Stimulated activated CD8-positive, alpha-beta memory T cell treated with anti-CD3 and anti-CD28 coated beads, Interleukin-4, amount 100 ng/mL, for 24 hours (primary cell): ENCODE measurements around the gene POC1A.
A peak's percentile ranks its signal among the peaks of the same experiment; 100 is the strongest.

ENCODE experiments used
- DNase-seq: peaks from one replicate; pipeline ENCODE4 v3.0.0-alpha.2; 2020; ENCODE audit warnings: low read depth

The POC1A gene

DNA sequence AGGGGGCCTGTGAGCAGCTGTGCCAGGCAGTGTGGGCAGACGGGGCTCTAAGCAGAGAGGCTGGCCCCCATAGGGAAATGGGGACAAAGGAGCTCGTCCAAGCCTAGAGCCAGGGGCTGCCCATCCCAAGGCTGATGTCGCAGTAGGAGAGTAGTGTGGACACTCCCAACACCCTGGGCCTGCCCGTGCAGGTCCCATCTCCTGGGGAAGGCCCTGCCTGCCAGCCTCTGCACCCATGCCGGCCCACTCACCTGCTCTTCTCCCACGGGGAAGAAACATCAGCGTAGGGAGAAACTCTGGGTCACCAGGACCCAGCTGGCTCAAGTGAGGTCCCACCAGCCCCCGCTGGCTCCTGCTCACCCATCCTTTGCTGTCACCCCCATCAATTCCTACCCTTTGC, 87.2 kb downstream of the POC1A start:
- no peak for DNase-seq

DNA sequence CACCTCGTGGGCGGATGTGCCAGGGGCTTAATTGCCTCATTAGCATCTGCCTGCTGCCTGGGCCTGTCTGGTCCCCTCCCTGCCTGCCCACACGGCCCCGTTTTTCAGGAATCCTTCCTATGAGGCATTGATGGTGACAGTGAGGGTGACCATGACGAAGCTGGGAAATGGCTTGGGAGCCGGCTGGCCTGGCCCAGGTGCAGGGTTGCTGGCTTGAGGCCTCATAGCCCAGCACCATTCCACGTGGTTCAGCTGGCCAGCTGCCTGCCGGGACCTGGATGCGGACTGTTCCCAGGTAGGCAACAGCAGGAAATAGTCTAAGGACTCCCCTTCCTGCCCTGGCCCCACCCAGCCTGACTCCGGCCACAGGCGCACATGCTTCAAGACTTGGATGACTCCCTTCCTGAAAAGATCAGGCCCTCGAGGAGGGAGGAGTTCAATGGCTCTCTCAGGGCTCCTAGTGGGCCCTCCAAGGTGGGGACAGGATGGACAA, 88.9 kb downstream of the POC1A start:
- no peak for DNase-seq

DNA sequence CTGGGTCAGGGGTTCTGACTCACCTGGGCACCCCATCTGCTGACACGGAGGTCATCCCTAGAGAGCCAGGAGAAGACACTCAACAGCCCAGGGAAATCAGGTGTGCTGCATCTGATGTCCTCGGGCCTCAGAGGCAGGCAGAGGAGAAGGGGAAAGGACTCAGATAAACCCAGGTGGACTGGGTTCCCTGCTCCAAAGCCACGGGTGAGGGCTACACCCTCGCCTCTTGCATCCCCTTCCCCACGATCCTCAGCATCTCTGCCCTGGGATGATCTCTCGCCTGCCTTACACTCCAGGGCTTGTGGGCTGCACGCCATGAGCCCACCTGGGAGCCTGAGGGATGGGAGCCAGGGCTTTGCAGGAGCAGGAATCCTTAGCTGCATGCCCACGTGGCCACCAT, 89.7 kb downstream of the POC1A start:
- no peak for DNase-seq

DNA sequence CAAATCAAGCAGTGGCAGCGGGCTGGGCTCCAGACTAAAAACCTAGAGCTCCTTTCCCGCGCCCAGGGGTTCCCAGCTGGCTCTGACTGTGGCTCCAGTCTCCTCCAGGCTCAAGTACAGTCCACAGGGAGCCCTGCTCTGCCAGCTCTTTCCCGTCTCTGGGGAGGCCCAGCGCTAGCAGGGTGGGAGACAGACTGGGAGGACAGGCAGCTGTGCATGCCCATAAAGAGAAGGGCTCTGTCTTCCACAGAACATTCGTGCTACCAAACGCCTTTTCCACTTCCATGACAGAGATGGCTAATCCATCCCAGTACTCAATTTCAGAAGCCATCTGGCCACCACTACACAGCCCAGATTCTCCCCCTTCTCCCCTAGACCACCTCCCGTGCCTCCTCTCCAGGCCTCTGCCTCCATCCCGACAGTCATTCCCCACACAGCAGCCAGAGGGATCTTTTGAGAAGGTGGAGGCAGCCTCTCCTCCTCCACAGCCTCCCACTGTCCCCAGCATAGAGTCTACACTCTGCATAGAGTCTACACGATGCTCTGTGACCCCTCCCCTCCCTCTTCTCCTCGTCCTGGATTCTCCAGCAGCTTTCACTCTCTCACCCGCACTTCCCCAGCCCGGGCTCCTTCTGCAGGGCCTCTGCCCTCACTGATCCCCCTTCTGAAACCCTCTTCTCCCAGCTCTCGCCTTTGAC, 91.0 kb downstream of the POC1A start:
- no peak for DNase-seq

- no peak for DNase-seq
These were observed 91.7 kb downstream of the POC1A start for GRCh38 chr3:52062505-52062904.

DNA sequence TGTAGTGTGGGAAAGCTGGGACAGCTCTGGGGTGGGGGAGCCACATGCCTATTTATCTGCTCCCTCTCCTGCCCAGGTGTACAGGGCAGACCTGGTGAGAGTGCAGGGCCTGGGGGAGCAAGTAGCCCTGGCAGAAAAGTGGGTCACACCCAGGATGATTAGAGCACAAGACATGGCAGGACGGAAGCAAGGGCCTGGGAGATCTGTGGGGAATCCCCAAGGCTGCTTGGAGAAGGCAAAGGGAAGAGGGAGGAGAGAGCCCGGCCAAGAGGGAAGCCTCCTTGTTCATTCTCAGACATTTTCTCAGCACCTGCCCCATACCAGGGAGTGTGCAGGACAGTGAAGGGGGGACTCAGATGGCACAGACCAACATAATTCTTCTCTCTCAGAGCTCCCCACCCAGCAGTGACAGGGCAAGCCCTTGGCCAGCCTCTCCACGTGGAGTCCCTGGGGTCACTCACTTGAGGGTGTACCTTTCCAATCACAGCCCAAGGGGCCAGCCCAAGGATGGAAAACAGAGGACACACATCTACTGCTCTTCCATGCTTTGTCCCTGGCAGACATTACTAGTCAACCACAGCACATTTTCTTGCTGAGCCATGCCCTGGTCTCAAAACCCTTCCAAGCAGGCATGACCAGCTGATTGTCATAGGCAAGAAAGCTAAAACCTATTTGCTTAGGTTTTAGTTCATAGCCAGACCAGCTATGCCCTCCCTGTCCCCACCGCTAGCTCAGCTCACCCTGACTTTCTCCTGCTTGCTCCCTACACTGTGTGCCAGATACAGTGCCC, 92.9 kb downstream of the POC1A start:
- DNase-seq: no peak

DNA sequence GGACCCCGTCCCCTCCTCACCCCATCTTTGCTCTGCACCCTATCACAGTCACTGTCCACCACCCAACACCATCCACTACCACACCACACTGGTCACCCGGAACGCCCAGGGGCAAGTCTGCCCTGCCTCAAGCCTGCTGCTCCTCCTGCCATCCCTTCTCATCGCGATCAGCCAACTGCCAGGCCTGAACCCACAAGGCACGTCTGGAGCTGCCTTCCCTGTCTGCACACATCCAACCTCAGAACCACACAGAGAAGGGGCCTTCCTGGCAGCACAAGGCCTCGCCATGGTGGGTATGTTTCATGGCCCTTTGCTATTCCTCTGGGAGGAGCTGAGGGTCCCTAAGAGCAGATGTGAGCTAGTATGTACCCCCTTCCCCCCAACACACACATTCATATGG, 94.4 kb downstream of the POC1A start:
- DNase-seq: no peak

DNA sequence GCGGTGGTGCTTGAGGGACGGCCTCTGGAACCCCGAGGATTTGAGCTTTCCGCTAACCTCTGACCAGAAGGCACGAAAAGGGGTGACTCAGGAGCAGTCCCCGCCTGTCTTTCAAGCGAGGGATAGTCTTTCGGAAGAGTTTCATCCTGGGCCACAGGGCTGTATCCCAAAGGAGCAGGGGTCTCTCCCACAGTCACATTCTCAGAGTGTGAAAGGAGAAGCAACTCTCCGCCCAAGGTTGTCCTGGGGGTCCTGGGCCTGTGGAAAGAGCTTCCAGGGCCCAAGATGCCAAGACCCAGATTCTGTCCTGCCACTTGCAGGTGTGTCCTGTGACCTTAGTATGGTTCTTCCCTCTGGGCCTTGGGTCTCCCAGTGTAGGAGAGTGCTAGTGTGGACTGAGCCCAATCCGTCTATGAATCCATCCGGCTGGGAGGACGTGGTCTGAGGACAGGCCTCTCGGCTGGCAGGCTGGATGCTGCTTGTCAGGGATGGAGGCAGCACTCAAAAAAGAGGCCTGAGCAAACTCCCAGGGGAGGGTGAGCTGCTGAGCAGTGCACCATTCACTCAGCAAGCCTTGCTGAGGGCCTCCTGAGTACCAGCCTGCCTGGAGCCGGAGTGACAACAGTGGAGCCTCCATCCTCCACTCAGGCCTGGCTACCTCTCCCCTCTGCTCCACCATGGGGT, 96.3 kb downstream of the POC1A start:
- no peak for DNase-seq

DNA sequence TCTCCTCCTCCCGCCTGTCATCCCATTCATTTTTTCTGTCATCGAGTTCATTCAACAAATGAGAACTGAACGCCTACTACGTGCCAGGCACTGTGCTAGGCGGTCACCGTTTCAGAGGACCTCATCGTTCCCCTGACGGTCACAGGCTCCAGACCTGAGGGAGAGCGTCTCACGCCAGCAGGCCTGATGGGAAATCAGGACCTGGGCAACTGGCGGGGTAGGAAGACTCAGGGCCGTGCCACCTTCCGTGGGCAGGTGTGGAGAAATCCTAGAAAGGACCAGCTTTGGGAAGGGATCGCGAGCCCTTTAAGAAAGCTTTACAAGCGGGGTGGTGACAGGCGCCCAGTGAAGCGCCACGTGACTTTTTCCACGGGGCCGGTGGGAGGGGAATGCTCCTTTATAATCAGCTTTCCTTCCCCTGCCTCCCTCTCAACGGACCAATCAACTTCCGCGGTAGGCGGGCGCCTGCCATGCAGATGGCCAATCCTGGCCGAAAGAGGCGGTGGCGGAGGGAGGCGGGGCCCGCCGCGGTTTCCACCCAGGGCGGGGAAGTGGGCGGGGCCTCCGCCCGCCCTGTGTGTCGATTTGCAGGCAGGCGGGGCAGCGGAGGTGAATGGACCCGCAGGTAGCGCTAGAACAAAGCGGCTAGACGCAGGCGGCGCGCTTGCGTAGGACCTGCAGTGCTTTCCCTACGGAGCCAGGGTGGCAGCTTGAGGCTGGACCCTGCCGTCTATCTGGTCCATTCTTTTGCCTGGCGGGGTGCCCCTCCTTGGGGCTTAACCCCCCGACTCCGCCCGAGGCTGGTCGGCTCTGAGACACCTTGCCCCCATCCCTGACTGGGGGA, 97.0 kb downstream of the POC1A start:
- DNase-seq: peak; percentile 99

- DNase-seq: peak; percentile 67
These were observed 97.7 kb downstream of the POC1A start, which contains the start of gene DUSP7 for GRCh38 chr3:52056521-52056967. Gene DUSP7 (minus strand): TSS chr3:52056571. CDS start chr3:52056366, 205 bp downstream.

GRCh38 chr3:52055537-52056351, 98.5 kb downstream of the POC1A start:
- peak; percentile 30 for DNase-seq

DNA sequence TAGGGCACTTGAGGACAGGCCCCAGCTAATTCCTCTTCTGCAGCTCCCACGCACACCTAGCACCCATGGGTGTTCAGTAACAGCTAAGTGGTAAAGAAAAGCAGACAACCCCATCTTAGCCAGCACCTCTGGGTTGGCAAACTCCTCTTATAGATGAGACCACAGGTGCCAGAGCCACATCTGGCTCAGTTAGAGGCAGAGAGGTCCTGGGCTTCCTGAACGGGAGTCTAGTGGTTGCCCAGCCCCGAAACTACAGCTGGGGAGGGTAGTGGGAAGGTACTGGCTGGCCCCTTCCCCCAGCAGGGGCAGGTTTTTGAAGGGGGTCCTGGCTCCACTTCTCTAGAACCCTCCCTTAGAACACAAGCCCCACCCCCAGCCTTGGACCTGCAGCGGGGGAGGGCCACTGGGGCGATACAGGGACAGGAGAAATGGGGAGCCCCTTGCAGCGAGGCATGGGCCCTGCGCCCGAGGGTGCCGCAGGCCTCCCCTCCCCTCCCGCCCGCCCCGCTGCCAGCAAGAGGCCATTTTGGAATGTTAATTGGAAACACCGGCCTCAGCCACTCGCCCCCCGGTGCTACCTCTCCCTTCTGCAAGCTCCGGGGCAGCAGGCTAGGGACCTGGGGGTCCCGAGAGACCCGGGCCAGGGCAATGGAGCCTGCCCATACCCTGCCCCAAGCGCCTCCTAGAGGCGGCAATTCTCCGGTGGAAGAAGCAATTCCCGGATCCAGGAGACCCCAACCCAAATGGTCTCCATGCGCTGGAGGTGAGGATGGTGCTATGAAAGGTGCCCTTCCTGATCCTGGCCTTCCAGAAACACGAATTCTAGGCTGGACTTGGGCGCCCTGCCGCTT, 99.3 kb downstream of the POC1A start:
- DNase-seq: no peak

DNA sequence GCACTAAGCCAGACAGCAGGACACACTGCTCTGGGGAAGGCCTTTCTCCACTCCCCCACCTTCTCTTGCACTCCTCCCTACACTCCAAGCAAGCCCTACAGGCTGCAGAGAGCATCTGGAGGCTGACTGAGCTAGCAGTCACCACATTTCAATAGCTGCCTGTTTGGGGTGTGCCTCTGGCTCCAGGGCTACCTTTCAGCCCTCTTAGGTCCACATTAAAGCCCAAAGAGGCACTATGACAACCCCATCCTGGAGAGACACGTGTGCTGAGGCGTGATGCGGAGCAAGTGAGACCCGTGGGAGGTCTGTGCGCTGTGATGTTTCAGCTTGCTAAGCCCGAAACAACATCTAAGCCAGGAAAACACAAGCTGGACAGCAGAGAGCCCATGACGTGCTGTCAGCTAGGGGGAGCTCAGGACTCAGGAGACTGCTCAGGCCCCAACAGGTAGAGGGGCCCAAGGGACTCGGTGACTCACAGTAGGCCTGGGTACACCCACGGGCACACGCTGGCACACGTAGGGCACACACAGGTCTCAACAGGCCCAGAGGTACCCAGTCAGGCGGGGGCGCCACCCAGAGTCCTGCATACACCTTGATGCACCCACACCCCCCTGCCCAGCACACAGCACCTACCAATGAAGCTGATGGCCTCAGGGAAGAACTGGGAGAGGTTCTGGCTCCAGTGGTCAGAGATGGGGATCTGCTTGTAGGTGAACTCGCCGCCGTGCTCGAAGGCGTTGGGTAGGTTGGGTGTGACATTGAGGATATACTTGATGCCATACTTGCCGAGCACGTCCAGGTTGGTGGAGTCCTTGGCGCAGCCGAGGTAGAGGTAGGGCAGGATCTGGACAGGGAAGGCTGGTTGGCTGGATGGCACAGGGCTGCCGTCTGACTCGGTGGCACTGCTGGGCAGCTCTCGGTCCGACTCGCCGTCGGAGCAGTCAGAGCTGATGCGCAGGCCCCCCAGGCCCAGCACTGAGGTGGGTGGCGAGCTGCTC, 100.6 kb downstream of the POC1A start:
- no peak for DNase-seq

GRCh38 chr3:52052831-52053306, 101.4 kb downstream of the POC1A start:
- peak; percentile 26 for DNase-seq

DNA sequence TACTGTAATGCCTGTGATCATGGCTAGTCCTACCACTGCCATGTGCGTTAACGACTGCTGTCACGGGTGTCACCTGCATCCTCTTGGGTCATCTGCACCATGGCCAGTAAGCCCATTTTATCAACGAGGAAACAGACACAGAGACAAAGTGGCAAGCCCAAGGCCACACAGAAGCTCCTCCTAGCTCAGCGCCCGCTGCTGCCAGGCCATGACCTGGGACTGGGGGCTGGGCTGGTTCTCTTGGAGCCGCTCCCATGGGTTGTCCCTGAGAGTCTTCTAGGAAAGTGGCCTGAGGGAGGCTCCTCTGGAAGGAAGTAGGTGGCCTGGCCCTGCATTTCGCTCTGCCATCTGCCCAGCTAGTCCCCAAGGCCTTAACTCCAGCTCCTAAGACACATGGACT, 102.8 kb downstream of the POC1A start:
- no peak for DNase-seq

DNA sequence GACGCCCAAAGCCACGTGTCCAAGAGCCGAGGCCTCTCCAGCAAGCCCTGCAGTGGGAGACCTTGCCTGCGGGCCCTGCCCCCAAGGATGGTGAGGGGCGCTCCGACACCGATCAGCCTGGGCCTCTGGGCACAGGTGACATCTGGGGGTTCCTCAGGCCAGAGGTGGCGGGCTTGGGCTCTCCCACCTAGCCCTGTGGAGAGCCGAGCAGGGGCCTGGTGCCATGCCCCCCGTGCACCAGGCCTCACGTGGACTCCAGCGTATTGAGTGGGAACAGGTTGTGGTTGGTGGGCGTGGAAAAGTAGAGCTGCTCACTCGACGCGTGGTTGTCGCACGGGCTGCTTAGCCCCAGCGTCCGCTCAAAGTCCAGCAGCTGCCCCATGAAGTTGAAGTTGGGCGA, 103.7 kb downstream of the POC1A start:
- no peak for DNase-seq

DNA sequence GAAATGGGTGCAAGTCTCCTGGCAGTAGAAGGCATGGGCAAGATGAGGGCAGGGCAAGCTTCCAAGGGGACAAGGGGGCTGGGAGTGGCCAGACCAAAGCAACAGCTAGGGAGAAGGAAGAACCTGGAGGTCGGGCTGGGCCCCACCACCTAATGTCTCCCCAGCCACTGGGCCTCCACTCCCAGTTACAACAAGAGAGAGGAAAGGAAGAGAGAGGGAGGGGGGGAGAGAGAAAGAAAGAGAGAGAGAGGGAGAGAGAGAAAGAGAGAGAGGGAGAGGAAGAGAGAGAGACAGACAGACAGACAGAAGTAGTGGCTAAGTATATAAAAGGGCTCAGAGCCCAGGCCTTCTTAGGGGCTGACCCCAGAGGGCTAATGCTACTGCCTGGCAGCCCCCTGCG, 104.7 kb downstream of the POC1A start:
- no peak for DNase-seq

DNA sequence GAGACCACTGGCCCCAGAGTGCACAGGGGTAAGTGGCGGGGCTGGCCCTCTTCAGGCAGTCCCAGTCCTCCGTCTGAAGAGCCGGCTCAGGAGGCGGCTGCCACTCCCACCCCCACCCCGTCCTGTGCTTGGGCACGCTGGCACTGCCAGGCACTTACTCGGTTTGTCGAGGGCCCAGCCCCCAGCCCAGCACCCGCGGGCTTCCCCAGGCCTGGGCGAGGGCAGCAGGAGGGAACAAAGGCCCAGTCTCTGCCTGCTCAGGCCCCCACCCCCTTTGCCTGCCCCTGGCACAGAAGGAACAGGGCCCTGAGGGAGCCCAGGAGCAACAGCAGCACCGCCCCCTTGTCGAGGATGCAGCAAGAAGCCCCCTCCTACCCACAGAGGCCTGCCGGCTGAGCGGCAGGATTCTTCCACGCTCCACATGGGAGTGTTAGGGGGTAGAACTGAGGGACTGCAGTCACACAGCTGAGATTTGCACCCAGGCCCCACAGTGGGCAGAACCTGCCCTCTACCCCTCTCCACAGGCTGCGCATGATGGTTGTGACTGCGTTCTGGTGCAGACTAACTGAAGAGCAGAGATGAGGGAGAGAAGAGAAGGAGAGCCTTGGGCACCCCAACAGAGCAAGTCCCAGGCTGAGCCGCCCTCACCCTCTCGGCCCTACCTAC, 106.8 kb downstream of the POC1A start:
- no peak for DNase-seq
